Kasumi-1 (cell line): ENCODE measurements around the gene IFNG-AS1.
A peak's percentile ranks its signal among the peaks of the same experiment; 100 is the strongest.

ENCODE experiments used
- DNase-seq, 2 experiments: peaks; one replicate each; lab custom pipeline; 2025; lab: John Stamatoyannopoulos, UW

Gene IFNG-AS1

GRCh38 chr12:67994046-67994445, 4.8 kb downstream of the IFNG-AS1 start:
- no peak for DNase-seq

- no peak for DNase-seq
Measured at GRCh38 chr12:67996347-67996746, 7.1 kb downstream of the IFNG-AS1 start.

- DNase-seq = no peak
Measured at GRCh38 chr12:67998379-67998778, 9.1 kb downstream of the IFNG-AS1 start.

GRCh38 chr12:67999244-67999643, 10.0 kb downstream of the IFNG-AS1 start:
- no peak for DNase-seq

GRCh38 chr12:68001486-68002466, 12.5 kb downstream of the IFNG-AS1 start:
- DNase-seq = peak; percentile 22 to 45

- DNase-seq = no peak
Measured at GRCh38 chr12:68003777-68004176, 14.5 kb downstream of the IFNG-AS1 start.

GRCh38 chr12:68007033-68007432, 17.8 kb downstream of the IFNG-AS1 start:
- DNase-seq = no peak

GRCh38 chr12:68007466-68007865, 18.2 kb downstream of the IFNG-AS1 start:
- DNase-seq = no peak

GRCh38 chr12:68011206-68011881, 22.1 kb downstream of the IFNG-AS1 start:
- no peak for DNase-seq

- DNase-seq = no peak
Measured at GRCh38 chr12:68011882-68012207, 22.6 kb downstream of the IFNG-AS1 start.

- DNase-seq = no peak
Measured at GRCh38 chr12:68012712-68013111, 23.5 kb downstream of the IFNG-AS1 start.

GRCh38 chr12:68013181-68013580, 23.9 kb downstream of the IFNG-AS1 start:
- DNase-seq = no peak

- no peak for DNase-seq
Measured at GRCh38 chr12:68016136-68016535, 26.9 kb downstream of the IFNG-AS1 start.

- DNase-seq = no peak
Measured at GRCh38 chr12:68018315-68018714, 29.1 kb downstream of the IFNG-AS1 start.

GRCh38 chr12:68020049-68020448, 30.8 kb downstream of the IFNG-AS1 start:
- no peak for DNase-seq

GRCh38 chr12:68020699-68021098, 31.5 kb downstream of the IFNG-AS1 start:
- DNase-seq = no peak

GRCh38 chr12:68028647-68029046, 39.4 kb downstream of the IFNG-AS1 start:
- no peak for DNase-seq

- no peak for DNase-seq
Measured at GRCh38 chr12:68030248-68030647, 41.0 kb downstream of the IFNG-AS1 start.

- no peak for DNase-seq
Measured at GRCh38 chr12:68031174-68031573, 41.9 kb downstream of the IFNG-AS1 start.

- DNase-seq = no peak
Measured at GRCh38 chr12:68031881-68032739, 42.9 kb downstream of the IFNG-AS1 start.

- DNase-seq = peak; percentile 31 to 44
Measured at GRCh38 chr12:68034567-68034966, 45.3 kb downstream of the IFNG-AS1 start.

- no peak for DNase-seq
Measured at GRCh38 chr12:68036642-68037041, 47.4 kb downstream of the IFNG-AS1 start.
